GM21381 (cell line): ENCODE results near the gene HSPG2.
"Not testable (repeated sequence)": the region's sequence is repeated elsewhere in the genome, so short reads cannot be mapped to it uniquely, and the experiment has no call there.

Source experiments
- ATAC-seq: cut with Tn5 transposase; IDR thresholded peaks from one replicate; pipeline ENCODE4 v1.9.1; 2021; ENCODE audit warnings: mild to moderate bottlenecking, moderate library complexity; ENCODE audit not compliant: unreplicated experiment

HSPG2 gene

DNA sequence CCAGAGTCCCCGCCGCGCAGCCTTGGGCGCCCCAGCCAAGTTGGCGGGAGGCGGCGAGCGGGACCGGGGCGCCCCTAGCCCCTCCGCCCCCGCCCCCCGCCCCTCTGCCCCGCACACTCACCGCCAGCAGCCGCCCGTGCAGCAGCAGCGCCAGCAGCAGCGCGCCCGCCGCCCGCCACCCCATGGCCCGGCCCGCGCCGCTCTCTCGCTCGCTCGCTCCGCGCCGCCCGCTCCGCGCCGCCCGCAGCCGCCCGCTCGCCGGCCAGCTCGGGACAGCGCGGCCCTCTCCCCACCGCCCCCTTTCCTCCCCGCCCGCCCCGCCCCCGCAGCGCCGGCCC is at the start of gene HSPG2:
TSS of gene HSPG2 (minus strand) at position 277 of the 338 bp plus-strand sequence. CDS start at position 184, 93 bp downstream.
- ATAC-seq = peak; percentile 20

- ATAC-seq = not testable (repeated sequence)
Measured at GRCh38 chr1:21986386-21986785, 49.3 kb upstream of the HSPG2 start.

GRCh38 chr1:21985893-21986292 is 48.8 kb upstream of the HSPG2 start:
- ATAC-seq = not testable (repeated sequence)

GRCh38 chr1:21983539-21983938 is 46.4 kb upstream of the HSPG2 start:
- not testable (repeated sequence) for ATAC-seq

DNA sequence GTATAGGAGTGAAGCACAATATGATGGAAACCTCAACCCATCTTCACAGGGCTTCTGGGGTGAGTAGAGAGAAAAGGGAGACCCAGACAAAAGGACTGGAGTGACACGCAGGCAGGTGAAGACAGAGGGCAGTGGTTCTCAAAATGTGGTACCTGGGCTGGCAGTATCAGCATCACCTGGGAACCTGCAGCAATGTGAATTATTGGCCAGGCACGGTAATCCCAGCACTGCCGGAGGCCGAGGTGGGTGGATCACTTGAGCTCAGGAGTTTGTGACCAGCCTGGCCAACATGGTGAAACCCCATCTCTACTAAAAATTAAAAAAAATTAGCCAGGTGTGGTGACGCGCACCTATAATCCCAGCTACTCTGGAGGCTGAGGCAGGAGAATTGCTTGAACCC is 45.0 kb upstream of the HSPG2 start:
- not testable (repeated sequence) for ATAC-seq

- ATAC-seq = not testable (repeated sequence)
Measured at GRCh38 chr1:21981253-21981652, 44.1 kb upstream of the HSPG2 start.

GRCh38 chr1:21980515-21981220 is 43.6 kb upstream of the HSPG2 start:
- not testable (repeated sequence) for ATAC-seq

GRCh38 chr1:21978209-21978608 is 41.1 kb upstream of the HSPG2 start:
- ATAC-seq = not testable (repeated sequence)

- not testable (repeated sequence) for ATAC-seq
Measured at GRCh38 chr1:21976703-21977239, 39.7 kb upstream of the HSPG2 start, which contains the start of gene CELA3B. Gene CELA3B, plus strand, starts transcription at chr1:21977022. Its CDS starts 18 bp downstream, at chr1:21977040.

DNA sequence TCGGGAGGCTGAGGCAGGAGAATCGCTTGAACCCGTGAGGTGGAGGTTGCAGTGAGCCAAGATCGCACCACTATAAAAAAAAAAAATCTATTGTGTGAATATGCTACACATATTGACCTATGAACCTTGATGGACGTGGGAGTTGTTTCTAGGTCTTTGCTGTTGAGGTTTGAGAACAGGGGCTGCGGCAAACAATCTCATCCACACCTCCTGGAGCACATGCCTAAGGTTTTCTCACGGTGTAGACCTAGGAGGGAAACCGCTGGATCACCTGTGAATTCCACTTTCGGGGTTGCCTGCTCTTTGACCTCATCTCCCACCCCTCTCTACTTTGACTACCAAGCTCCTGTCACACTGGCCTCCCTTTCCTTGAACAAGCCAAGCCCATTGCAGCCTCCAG is 38.2 kb upstream of the HSPG2 start:
- not testable (repeated sequence) for ATAC-seq

- ATAC-seq = not testable (repeated sequence)
Measured at GRCh38 chr1:21974699-21975098, 37.6 kb upstream of the HSPG2 start.

DNA sequence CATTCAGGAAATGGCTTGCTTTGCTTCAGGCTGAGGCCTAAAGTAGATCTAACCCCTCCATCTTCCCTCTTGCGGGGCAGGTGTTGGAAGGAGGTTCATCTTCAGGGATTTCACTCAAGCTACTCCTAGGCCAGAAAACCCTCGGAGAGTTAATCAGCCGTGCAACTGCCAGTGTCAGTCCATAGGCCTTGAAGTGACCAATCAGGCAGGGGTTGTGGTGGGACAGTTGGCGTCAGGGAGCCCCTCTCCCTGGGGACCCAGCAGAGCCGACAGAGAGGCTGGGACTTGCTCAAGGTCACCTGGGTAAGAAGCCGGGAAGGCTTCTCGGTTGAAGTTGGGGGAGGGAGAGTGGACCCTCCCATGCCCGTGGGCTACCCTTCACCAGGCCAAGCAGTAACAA is 36.8 kb upstream of the HSPG2 start:
- not testable (repeated sequence) for ATAC-seq

DNA sequence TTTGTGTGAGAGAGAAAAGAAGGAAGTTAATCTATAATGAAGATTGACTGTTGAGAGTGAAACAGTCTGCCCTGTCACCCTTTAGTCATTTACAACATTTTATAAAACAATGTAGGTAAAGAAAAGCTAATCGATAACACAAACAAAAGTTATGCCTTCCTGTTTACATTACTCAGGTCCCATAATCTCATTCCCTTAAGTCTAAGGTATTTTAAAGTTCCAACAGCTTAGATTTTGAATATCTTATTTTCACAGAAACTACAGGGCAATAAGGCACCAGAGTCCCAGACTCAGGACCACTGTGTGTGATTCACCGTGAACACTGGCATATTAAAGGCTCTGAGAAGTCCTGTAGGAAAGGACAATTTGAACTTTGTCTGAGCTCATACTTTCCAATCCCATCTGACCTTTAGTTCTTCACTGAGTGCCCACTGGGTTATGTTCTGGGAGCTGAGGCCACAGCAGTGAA is 35.9 kb upstream of the HSPG2 start:
- ATAC-seq = not testable (repeated sequence)

GRCh38 chr1:21970523-21970922 is 33.4 kb upstream of the HSPG2 start:
- ATAC-seq = not testable (repeated sequence)

- ATAC-seq = not testable (repeated sequence)
Measured at GRCh38 chr1:21969066-21969465, 32.0 kb upstream of the HSPG2 start.

- not testable (repeated sequence) for ATAC-seq
Measured at GRCh38 chr1:21967216-21967615, 30.1 kb upstream of the HSPG2 start.

DNA sequence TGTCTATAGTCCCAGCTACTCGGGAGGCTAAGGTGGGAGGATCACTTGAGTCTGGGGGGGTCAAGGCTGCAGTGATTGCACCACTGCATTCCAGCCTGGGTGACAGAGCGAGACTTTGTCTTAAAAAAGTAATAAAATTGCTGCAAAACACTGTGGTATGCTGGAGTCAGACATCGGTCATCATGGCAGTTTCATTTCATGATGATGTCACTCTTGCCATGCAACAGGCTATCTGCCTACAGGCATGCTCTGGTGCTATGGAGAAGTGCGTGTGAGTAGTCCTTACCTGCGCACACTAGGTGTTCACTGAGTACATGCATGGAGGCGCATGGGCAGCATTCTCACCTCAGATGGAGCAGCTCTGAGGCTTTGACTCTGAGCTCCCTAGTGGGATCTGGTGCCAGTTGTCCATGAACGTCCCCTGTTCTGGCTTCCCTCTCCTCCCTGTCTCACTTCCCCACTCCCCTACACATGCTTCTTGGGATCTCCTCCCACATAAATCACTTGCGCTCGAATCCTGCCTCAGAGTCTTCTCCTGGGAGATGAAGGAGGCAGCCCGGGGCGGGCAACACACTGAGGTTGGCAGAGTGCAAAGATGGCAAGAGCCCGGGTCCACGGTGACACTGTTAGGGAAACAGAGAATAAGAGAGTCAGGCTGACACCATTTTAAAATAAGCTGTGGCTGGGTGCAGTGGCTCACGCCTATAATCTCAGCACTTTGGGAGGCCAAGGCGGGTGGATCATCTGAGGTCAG is 29.3 kb upstream of the HSPG2 start:
- ATAC-seq = no peak

DNA sequence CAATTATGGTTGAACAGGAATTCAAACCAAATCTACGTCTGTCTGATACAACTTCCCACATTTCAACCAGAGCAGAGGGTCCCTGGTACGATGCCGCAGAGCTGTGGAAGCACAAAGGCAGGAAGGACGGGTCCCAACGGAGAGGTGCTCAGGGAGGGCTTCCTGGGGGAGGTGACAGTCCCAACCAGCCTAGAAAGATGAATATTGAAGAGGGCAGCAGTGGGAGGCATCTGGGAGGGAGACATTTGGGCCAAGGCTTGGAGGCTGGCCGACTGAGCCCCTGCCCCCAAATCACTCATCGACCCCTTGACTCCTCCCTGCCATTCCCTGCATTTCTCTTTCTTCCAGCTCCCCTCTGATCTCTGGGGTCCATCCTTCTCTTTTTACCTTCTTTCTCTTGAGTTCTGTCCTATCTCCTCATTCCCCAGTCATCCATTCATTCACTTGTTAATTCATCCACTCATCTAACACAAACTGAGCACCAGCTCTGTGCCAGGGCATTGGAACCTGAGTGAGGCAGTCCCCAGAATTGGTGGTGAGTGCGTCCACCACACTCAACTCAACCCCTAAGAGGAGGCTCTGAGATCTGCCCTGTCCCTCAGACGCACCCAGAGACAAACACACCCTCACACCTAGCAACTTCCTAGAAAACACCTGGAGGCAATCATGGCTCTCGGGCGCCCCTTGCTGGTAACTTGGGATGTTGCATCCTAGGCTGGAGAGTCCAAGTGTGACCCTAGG is 26.5 kb upstream of the HSPG2 start:
- no peak for ATAC-seq

GRCh38 chr1:21961799-21962198 is 24.7 kb upstream of the HSPG2 start:
- ATAC-seq = no peak

DNA sequence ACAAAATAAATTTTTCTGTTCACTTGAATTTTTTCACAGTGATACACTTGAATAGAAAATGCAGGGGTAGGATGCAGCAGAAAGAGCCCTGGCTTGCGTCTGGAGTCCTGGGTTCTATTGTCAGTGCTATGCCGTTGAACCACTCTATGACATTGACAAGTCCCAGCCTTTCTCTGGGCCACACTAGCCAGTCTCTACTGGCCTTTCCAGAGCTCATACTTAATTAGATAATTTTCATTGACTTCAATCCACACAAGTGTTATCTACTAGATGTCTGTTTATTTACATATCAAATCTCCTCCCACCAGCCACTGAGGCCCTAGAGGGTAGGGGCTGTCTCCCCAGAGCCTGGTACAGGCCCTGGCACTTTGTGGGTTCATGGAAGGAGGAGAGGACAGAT is 24.2 kb upstream of the HSPG2 start:
- ATAC-seq = no peak
